ENCODE results near the gene MREG.

The MREG gene

GRCh38 chr2:216044883-216045486, 31.6 kb upstream of the MREG start:
- TF ChIP-seq TAF1 (IDR thresholded peaks at IDR 0.05; ENCODE audit: borderline replicate concordance, insufficient read depth, low read length), result no peak
- TF ChIP-seq, protein P1, sequence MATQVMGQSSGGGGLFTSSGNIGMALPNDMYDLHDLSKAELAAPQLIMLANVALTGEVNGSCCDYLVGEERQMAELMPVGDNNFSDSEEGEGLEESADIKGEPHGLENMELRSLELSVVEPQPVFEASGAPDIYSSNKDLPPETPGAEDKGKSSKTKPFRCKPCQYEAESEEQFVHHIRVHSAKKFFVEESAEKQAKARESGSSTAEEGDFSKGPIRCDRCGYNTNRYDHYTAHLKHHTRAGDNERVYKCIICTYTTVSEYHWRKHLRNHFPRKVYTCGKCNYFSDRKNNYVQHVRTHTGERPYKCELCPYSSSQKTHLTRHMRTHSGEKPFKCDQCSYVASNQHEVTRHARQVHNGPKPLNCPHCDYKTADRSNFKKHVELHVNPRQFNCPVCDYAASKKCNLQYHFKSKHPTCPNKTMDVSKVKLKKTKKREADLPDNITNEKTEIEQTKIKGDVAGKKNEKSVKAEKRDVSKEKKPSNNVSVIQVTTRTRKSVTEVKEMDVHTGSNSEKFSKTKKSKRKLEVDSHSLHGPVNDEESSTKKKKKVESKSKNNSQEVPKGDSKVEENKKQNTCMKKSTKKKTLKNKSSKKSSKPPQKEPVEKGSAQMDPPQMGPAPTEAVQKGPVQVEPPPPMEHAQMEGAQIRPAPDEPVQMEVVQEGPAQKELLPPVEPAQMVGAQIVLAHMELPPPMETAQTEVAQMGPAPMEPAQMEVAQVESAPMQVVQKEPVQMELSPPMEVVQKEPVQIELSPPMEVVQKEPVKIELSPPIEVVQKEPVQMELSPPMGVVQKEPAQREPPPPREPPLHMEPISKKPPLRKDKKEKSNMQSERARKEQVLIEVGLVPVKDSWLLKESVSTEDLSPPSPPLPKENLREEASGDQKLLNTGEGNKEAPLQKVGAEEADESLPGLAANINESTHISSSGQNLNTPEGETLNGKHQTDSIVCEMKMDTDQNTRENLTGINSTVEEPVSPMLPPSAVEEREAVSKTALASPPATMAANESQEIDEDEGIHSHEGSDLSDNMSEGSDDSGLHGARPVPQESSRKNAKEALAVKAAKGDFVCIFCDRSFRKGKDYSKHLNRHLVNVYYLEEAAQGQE (IDR thresholded peaks at IDR 0.05; ENCODE audit: insufficient read depth in 1 of 2, low read depth in 2 of 2, low read length in 2 of 2), result no peak
- TF ChIP-seq SIN3A (IDR thresholded peaks at IDR 0.05; ENCODE audit: borderline replicate concordance, insufficient read depth, low read length), result no peak
- TF ChIP-seq POLR2AphosphoS5 (IDR thresholded peaks at IDR 0.05; ENCODE audit: low read depth, low read length), result no peak
- TF ChIP-seq FOXP2 (optimal IDR thresholded peaks at IDR 0.05; ENCODE audit: borderline replicate concordance, extremely low read depth, extremely low read length, insufficient read depth), result no peak

DNA sequence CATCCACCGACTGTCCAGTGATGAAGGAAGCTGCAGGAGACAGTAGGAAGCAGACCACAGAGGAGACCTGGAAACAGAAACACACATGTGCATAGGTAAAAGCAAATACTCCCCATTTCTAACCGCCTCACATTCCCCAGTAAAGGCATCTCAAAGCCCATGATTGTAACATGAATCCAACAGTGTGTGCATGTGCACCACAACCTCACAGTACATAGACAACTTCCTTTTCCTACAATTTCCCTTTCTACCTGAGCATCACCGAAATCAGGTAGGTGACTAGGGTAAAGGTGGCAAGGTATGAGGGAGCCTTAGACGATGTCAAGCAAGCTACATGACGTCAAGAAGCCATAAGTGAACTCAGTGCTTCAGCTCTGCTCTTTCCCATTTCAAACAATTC, 30.6 kb upstream of the MREG start:
- TF ChIP-seq FOXP2 (optimal IDR thresholded peaks at IDR 0.05; ENCODE audit: borderline replicate concordance, extremely low read depth, extremely low read length, insufficient read depth) (no peak), POLR2AphosphoS5 (IDR thresholded peaks at IDR 0.05; ENCODE audit: low read depth, low read length) (no peak), SIN3A (IDR thresholded peaks at IDR 0.05; ENCODE audit: borderline replicate concordance, insufficient read depth, low read length) (no peak), TAF1 (IDR thresholded peaks at IDR 0.05; ENCODE audit: borderline replicate concordance, insufficient read depth, low read length) (no peak)
- TF ChIP-seq, protein P1 (IDR thresholded peaks at IDR 0.05; ENCODE audit: insufficient read depth in 1 of 2, low read depth in 2 of 2, low read length in 2 of 2), result no peak

DNA sequence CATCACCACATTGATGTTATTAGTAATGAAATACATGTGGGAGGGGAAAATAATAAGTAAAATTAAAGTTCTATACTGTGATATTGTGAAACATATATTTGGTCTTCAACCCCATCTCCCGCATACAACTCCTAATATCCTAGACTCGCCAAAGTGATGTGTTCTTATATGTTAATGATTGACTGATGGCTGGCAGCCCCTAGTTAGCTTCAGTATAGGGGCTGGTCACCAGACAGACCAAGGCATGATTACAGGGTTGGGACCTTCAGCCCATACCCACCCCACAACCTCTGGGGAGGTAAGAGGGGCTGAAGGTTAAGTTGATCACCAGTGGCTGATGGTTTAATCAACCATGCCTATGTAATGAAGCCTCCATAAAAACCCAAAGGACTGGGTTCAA, 28.1 kb upstream of the MREG start:
- TF ChIP-seq TAF1 (IDR thresholded peaks at IDR 0.05; ENCODE audit: borderline replicate concordance, insufficient read depth, low read length), result no peak
- TF ChIP-seq SIN3A (IDR thresholded peaks at IDR 0.05; ENCODE audit: borderline replicate concordance, insufficient read depth, low read length), result no peak
- TF ChIP-seq FOXP2 (optimal IDR thresholded peaks at IDR 0.05; ENCODE audit: borderline replicate concordance, extremely low read depth, extremely low read length, insufficient read depth), result no peak
- TF ChIP-seq, protein P1 (IDR thresholded peaks at IDR 0.05; ENCODE audit: insufficient read depth in 1 of 2, low read depth in 2 of 2, low read length in 2 of 2), result no peak
- TF ChIP-seq POLR2AphosphoS5 (IDR thresholded peaks at IDR 0.05; ENCODE audit: low read depth, low read length), result no peak

- TF ChIP-seq SIN3A (IDR thresholded peaks at IDR 0.05; ENCODE audit: borderline replicate concordance, insufficient read depth, low read length), result no peak
- no peak for TF ChIP-seq TAF1 (IDR thresholded peaks at IDR 0.05; ENCODE audit: borderline replicate concordance, insufficient read depth, low read length)
Measured at GRCh38 chr2:216039918-216040317, 26.6 kb upstream of the MREG start.

- no peak for TF ChIP-seq TAF1 (IDR thresholded peaks at IDR 0.05; ENCODE audit: borderline replicate concordance, insufficient read depth, low read length)
- TF ChIP-seq SIN3A (IDR thresholded peaks at IDR 0.05; ENCODE audit: borderline replicate concordance, insufficient read depth, low read length), result no peak
- TF ChIP-seq, protein P1 (IDR thresholded peaks at IDR 0.05; ENCODE audit: insufficient read depth in 1 of 2, low read depth in 2 of 2, low read length in 2 of 2), result no peak
- TF ChIP-seq POLR2AphosphoS5 (IDR thresholded peaks at IDR 0.05; ENCODE audit: low read depth, low read length), result no peak
- no peak for TF ChIP-seq FOXP2 (optimal IDR thresholded peaks at IDR 0.05; ENCODE audit: borderline replicate concordance, extremely low read depth, extremely low read length, insufficient read depth)
Measured at GRCh38 chr2:216034065-216034464, 20.7 kb upstream of the MREG start.

All from PFSK-1 (cell line).